Omental fat pad (tissue), 4 donors: Measurements from ENCODE around the gene LEUTX. TPM values are rescaled to one million over a fixed set of nuclear protein-coding genes. Genes with fewer than 3 reads are reported as not detected.

Source experiments
- ATAC-seq: fragments of 150-250 bp; one replicate; pipeline ENCODE4 v1.9.1; 2016; ENCODE audit warnings: mild to moderate bottlenecking, moderate library complexity; ENCODE audit not compliant: low FRiP score
- DNase-seq: peaks from one replicate; pipeline ENCODE4 v3.0.0-alpha.2; 2019; ENCODE audit warnings: low spot score
- CTCF ChIP-seq, 3 donors: fragments of 450-650 bp; IDR thresholded peaks; one replicate each; pipeline ENCODE4 v1.5.1; 2016 to 2017; ENCODE audit warnings: antibody characterized with exemption in 3 of 3, mild to moderate bottlenecking in 3 of 3, moderate library complexity in 2 of 3
- total RNA-seq, 4 donors: library from RNA; depleted of rRNA; stranded (reverse); fragments of >200 nt; gene quantifications; one replicate each; pipeline ENCODE4 v1.1.0, GENCODE V29; 2016

The LEUTX gene
- total RNA-seq, 4 donors from 2014 or later, result not detected

GRCh38 chr19:39768786-39769185, 9.9 kb upstream of the LEUTX start:
- ATAC-seq (no peak), DNase-seq (no peak)
- TF ChIP-seq CTCF (IDR thresholded peaks at IDR 0.05), result no peak

- DNase-seq (no peak), ATAC-seq (no peak)
- no peak for TF ChIP-seq CTCF (IDR thresholded peaks at IDR 0.05)
Measured at GRCh38 chr19:39780894-39781293, 2.2 kb downstream of the LEUTX start.

- no peak for ATAC-seq
- TF ChIP-seq CTCF (IDR thresholded peaks at IDR 0.05), result no peak
- DNase-seq, result no peak
Measured at GRCh38 chr19:39788244-39788643, 9.6 kb downstream of the LEUTX start.

GRCh38 chr19:39792999-39793546, 14.4 kb downstream of the LEUTX start:
- DNase-seq (peak; percentile 65), ATAC-seq (peak; percentile 96)
- peak in 1 of 3 donors; percentile 68 for TF ChIP-seq CTCF (IDR thresholded peaks at IDR 0.05)

GRCh38 chr19:39795001-39795400, 16.3 kb downstream of the LEUTX start:
- DNase-seq, result no peak
- TF ChIP-seq CTCF (IDR thresholded peaks at IDR 0.05), result no peak
- ATAC-seq, result no peak

- no peak for DNase-seq
- no peak for ATAC-seq
- no peak for TF ChIP-seq CTCF (IDR thresholded peaks at IDR 0.05)
Measured at GRCh38 chr19:39796000-39796498, 17.4 kb downstream of the LEUTX start.

GRCh38 chr19:39797083-39797482, 18.4 kb downstream of the LEUTX start:
- TF ChIP-seq CTCF (IDR thresholded peaks at IDR 0.05), result no peak
- DNase-seq (no peak), ATAC-seq (no peak)
